HG03196 (cell line): Measurements from ENCODE around the gene C11orf71.
A peak's percentile ranks its signal among the peaks of the same experiment; 100 is the strongest.

Experiments used
- ATAC-seq: cut with Tn5 transposase; IDR thresholded peaks from one replicate; pipeline ENCODE4 v1.9.1; 2021; ENCODE audit not compliant: unreplicated experiment

C11orf71 gene, protein sequence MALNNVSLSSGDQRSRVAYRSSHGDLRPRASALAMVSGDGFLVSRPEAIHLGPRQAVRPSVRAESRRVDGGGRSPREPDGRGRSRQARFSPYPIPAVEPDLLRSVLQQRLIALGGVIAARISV

DNA sequence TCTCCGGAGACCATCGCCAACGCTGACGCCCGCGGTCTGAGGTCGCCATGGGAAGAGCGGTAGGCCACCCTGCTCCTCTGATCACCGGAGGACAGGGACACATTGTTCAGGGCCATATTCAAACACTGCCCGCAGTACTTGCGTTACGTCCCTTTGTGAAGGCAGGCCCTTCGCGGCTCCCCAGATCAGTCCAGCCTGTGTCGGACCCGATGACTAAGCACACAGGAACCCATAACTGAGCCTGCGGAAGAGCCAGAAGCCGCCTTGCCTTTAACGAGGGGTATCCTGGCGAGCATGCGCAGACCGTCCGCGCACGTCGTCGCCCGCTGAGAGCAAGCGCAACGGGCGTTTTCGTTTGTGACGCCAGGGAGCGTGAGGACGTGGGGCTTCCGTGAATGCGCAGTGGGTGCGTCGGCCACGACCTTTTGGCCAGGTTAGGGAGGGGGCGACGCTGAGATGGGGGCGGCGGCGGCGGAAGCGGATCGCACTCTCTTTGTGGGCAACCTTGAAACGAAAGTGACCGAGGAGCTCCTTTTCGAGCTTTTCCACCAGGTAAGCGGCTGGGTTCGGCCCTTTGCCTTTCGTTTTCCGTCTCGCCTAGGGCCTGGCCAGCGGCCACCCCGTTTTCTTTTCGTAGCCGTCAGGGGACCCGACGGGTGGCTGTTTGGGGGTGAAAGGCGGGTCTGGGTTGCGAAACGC lies at the start of gene C11orf71, which contains the start of gene RBM7:
Gene C11orf71, minus strand, starts transcription at position 296 of the 699 bp plus-strand sequence. Its CDS starts 180 bp downstream, at position 116.
Gene RBM7, plus strand, starts transcription at position 451 of the 699 bp plus-strand sequence. Its CDS starts 6 bp downstream, at position 457.
- peak; percentile 97 for ATAC-seq

DNA sequence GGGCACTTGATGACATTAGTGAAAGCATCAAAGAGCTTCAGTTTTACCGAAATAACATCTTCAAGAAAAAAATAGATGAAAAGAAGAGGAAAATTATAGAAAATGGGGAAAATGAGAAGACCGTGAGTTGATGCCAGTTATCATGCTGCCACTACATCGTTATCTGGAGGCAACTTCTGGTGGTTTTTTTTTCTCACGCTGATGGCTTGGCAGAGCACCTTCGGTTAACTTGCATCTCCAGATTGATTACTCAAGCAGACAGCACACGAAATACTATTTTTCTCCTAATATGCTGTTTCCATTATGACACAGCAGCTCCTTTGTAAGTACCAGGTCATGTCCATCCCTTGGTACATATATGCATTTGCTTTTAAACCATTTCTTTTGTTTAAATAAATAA lies 49.5 kb upstream of the C11orf71 start:
- no peak for ATAC-seq

DNA sequence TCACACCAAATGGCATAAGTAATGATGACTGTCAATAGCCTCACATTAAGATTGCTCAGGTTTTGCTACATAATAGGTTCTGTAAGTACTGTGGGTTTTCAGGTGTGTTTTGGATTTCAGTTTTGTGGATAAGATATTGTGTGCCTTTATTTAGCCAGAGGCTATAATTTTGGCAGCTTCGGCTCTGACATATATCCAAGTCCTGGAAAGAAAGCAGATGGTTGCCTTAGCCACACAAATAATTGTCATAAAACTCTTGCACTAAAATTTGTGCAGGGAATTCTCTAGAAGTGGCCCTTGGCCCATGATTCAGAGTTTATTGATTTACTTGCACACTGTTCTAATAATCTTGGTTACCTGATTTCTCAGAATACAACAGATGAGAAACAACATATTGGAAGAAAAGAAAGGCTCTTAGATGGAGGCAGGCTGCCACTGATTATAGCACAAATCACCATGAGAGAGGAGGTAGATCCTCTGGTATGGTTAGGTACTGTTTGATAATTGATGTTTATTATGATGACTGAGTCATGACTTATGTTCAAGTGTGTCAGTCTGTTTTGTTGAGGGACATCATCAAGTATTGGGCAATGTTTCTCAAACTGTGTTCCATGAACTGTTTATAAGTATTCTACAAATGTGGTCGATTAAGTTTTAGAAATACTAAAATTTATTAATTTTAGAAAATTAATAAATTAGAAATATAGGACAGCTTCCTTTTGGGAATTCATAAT lies 48.6 kb upstream of the C11orf71 start:
- no peak for ATAC-seq

DNA sequence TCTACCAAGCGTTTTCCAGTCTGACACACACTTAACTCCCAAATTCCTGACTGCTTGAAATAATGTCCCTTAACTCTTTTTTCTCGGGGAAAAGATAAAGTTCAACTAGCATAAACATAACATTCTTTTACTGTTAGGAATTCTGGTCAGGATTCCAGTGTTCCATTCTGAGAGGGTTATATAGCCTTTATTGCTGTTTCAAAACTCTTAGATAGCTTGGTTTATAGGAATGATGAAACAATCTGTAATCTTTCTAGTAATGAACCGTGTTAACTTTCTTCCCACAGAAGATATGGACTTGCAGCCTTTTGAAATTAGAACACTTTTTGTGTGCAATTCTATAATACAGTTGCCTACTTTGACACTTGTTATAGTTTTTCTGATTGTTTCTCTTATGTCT lies 47.6 kb upstream of the C11orf71 start:
- no peak for ATAC-seq

DNA sequence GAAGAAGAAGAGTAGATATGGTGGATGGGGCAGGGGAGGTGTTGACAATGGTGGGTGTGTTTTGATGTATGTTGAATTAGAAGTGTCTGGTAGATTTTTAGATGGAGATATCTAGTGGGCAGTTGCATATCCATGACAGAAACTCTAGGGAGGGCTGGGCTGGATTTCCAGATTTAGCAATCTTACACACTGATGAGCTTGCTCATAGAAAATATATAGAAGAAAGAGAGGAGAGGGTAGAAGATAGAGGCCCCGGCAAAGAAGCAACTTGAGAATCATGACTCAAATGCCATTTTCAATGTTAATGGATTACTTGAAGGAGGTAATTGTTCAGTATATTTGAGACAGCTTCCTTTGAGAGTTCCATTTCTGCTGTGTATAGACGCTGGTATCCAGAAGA lies 47.1 kb upstream of the C11orf71 start:
- ATAC-seq, result no peak

DNA sequence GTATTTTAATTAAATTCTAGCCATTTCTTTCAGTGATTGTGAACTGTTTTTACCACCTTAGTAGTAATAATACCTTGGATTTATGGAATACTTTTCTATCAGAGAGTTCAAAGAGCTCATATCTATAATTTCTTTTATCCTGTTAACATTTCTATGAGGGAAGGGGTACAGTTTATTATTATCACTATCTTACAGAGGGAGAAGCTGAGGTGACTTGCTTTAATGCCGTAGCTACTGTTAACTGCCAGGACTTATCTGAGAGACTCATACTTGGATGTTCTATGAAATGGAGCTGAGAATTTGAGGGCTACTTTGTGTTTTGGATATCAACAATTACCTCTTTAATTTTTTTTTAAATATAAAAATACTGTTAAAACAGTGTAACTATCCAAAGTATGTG lies 42.2 kb upstream of the C11orf71 start:
- ATAC-seq, result no peak

DNA sequence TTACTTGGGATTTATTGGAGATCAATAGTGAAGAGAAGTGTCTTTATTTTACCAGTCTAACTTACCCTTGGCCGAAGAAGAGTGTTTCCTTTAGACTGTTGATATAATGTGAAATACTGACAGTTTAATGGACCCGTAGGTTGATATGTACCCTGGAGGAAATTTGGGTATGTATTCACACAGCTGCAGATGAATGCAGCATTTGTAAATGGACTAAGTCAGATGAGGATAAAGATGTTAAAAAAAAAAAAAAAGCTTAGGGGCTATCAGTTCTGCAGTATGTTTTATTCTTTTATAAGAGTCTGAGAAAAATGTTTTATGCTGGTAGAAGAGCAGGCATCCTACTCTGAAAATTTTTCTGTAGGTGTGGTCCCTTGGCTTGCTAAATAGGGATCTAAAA lies 41.6 kb upstream of the C11orf71 start:
- no peak for ATAC-seq

DNA sequence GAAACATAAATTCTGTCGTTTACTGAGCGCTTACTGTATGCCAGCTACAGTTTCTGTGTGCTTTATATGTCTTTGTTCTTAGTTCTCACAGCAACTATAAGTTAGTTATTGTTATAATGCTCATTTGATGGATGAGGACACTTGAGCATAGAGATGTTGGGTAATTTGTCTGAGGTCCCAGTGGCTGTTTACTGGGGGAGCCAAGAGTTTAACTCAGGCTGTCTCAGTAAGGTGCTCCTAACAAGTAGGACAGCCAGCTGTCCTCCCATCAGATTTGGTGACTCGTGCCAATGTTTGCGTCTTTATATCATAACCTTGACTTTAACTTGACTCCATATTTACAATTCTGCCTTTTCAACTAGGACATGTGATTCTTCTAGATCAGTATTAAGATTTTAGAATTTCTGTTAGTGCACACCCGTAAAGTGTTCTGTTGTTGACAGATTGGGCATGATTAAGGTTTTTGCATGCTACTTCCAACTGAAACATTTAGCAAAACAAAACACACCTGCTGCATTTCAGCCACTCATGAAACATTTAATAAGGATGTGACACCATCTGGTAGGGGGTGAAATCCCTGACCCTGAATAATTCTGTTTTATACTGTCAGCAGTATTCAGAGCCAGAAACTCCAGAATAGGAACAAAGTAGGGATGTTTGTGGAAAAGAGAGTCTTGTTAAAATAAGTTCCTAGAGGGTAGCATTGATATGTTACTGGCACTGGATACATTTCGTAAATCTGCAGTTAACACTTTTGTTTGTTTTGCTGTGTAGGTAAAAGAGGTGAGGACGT lies 40.9 kb upstream of the C11orf71 start:
- no peak for ATAC-seq

DNA sequence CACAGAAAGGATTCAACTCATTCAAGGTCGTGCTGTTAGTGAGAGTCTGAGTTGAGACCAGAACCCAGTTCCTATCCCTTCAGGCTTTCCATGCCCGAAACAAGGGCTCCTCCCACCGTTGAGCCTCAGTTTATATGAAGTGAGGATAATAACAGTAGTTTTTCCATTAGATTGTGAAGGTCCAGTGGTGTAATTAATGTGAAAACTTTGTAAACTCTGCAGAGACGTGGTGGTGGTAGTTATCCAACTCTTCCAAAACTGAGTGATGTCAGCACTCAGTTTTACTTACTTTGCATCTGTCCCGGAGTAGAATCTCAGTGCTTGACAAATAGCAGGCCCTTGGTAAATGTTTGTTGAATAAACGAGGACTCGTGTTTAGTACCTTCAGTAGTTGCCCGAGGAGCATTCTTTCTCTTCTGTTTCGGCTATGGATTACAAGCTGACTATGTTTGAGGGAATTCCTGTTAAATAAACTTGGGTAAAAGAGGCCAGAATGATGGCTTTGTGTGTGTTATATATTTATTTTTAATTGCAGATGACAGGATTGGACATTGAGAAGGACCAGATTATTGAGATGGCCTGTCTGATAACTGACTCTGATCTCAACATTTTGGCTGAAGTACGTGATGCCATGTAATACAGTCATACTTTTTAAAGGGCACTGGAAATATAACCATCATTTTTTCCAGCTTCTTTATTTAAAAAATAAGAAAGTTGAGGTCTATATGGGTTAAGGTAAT lies 40.0 kb upstream of the C11orf71 start:
- no peak for ATAC-seq

DNA sequence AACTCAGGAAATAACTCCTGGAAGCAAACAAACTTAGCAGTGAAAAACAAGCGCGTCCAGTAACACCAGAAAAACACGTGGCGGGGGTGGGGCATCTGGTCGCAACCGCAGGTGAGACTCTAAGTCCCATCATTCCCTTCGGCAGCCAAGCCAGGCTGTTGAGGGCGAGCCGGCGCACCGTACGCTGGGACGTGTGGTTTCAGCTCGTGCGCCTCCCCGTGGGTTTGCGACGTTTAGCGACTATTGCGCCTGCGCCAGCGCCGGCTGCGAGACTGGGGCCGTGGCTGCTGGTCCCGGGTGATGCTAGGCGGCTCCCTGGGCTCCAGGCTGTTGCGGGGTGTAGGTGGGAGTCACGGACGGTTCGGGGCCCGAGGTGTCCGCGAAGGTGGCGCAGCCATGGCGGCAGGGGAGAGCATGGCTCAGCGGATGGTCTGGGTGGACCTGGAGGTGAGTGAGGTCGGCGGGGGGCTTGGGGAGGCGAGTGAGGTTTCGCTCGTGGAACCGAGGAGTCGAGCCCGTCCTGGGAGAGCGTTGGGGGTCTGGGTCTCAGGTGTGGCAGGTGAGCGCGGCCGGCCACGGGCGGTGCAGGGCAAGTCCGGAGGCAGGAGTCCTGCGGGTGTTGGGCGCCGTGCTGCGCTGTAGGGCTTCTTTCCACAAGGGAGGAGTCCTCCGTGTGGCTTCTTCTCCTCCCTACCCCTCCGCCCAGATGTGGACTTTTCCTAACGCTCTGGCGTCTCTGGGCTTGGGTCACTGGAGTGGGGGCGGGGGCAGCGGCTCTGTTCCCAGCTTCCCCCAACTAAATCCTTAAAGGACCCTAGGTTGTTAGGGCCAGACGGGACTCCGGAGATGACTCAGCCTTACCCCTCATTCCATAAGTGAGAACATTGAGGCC lies 39.2 kb upstream of the C11orf71 start, which contains the start of gene REXO2:
Gene REXO2, plus strand, starts transcription at position 239 of the 892 bp plus-strand sequence. Its CDS starts 62 bp downstream, at position 301.
- ATAC-seq, result peak; percentile 98

DNA sequence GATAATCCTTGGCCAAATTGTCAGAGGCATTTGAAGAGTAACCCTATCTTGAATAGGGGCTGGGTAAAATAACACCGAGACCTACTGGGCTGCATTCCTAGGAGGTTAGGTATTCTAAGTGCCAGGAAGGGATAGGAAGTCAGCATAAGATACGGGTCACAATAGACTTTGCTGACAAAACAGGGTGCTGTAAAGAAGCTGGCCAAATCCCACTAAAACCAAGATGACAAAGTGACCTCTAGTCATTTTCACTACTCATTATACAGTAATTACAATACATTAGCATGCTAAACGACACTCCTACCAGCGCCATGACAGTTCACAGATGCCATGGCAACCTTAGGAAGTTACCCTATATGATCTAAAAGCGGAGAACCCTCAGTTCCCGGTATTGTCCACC lies 38.0 kb upstream of the C11orf71 start:
- no peak for ATAC-seq

DNA sequence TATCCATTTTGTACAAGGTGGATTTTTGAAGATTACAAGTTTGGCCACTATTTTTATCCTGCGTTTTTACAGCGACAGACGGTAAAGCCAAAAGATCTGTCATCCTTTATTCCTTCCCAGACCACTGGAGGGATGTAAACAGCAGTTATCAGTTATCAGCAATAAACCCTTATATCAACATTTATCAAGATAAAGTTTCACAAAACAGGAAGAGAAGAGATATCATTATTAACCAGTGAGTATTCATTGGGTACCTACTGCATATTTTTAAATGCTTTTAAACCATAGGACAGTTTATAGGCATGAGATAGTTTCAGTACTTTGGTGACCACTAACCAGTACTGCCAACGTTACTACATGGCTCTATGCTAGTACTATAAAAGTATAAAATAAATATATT lies 33.1 kb upstream of the C11orf71 start:
- no peak for ATAC-seq

DNA sequence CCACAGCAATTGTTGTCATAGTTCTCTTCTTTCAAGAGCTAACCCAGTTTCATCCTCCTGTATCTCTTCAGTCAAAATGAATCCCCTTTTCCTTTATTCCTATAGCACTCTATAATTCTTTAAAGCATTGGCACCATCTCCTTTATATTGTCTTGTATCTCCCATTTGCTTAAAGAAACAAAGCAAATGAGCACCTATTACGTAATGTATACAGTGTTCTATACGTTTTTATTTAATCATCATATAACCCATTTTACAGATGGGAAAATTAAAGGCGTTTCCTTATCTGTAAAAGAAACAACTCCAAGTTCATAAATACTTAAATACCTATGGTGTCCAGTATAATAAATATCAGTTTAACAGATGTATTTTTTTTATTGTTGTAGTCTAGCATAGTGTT lies 32.6 kb upstream of the C11orf71 start:
- ATAC-seq, result no peak

DNA sequence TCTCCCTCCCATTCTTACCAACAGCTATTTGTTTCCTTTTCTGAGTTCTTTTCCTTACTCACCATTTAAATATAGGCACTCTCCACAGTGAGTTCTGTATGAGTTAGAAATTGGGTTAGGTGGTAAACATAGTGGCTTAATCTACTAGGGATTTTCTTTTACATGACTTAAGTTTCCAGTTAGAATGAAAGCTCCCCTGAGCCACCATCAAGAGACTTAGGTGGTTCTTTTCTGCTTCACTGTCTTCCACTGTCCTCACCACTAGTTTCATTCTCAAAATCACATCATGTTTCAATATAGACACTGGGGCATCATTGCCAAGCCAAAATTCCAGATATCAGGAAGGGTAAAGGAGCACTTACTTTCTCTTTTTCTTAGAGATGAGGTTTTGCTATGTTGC lies 30.0 kb upstream of the C11orf71 start:
- ATAC-seq, result no peak

DNA sequence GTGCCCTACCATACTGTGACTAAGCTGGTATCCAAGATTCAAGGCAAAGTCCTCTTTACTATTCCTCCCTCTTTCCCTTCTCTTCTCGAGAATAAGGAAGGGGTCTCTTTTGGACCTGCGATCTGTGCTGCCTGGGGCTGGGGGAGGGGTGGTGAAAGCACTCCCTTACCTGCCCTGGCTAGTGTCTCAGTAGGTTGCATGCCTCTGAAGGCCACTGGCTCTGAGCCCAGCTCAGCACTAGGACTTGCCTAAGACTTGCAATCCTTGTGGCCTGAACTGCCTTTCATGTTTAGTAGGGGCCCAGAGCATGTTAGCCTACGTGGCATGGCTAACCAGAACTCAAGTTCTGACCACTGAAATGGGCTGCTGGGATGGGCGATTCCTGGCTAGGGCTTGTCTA lies 26.0 kb upstream of the C11orf71 start:
- no peak for ATAC-seq

DNA sequence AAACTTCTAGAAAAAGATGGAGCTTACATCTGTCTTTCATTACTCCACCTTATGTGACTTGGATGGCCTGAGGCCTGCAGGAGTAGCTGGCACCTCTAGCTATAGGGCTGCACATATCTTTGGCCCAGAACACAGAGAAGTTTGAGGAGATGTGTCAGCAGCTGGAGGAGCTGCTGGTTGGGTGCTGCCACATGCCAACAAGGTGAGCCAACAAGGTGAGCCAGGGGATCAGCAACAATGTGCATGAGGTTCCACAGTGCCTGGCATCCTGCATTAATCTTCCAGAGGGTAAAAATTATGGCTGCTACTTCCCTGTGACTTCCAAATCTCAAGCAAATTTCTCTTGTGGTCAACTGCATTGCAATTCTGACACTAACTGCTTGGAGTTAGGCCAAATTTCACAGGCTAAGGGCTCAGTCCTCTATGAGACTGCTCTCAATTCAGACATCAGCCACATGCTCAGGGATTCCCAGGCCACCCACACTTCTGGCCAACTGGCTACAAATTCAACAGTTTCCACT lies 16.2 kb upstream of the C11orf71 start:
- ATAC-seq, result no peak

DNA sequence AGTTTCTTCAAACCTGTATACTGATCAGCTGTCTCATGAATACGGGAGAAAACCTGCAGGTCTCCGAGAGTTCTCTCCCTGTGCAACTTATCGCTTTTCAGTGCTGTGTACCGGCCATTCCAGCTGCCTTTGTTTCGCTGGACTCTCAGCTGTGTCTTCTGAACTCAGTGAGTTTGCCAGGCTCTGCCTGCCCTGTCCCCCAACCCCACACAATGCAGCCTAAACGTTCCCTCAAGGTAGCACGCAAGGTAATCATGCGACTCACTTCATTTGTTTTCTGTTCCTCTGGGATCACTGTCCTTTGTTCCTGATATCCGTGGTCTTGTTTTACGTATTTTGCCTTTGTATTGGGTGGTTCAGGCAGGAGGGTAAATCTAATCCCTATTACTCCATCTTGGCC lies 13.6 kb upstream of the C11orf71 start:
- ATAC-seq, result no peak

DNA sequence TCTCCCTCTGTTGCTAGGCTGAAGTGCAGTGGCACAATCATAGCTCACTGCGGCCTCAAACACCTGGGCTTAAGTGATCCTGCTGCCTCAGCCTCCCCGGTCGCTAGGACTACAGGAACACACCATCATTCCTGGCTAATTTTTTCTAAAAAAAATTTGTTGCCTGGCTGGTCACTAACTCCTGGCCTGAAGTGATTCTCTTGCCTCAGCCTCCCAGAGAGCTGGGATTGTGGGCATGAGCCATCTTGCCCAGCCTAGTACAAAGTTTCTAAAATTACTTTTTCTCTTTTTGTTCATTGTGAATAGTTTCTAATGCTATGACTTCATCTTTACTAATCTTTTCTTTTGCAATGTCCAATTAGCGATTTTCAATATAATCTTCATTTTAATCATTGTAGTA lies 12.6 kb upstream of the C11orf71 start:
- no peak for ATAC-seq

DNA sequence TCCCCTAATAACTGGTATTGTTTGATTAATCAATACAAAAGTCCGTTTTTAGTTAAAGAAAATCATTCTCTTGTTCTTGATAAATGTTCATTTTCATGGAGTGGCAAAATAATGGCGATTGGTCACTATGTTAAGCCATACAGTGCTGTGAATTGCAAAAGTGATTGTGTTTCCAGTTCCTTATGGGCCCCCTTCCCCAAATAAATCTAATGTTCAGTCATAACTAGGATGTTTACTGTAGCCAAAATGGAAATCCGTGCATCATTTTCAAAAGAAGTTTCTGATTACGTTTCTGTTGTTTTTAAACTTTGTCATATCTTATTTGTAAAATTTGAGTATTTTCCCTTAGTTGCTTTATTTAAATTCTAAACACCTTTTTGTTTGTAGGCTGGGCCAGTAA lies 1.0 kb upstream of the C11orf71 start:
- no peak for ATAC-seq

DNA sequence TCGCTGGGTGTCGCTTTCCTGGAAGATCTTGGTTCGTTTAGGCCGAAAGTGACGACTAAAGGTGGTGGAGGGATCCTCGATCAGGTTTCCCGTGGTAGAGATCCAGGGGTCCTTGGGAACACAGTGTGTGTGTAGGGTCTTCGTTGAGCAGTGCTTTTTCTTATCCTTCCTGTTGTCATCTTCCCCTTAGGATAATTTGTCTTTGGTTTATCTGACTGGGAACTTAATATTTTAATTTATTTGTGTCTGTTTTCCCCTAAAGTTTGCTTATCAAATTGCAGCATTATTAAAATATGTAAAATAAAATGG lies 558 bp upstream of the C11orf71 start:
- ATAC-seq, result no peak
